Brain microvascular endothelial cell (primary cell): Measurements from ENCODE around the gene TMEM171.

ENCODE experiments used
- DNase-seq: peaks from one replicate; pipeline ENCODE4 v3.0.0-alpha.2; 2020
- H3K27ac ChIP-seq: fragments of 250-450 bp; sonication (Bioruptor Pico); 2 replicates; pipeline ENCODE4 v1.5.1; 2020; ENCODE audit warnings: mild to moderate bottlenecking, moderate library complexity
- H3K27me3 ChIP-seq: fragments of 250-450 bp; sonication (Bioruptor Pico); replicated peaks from 2 replicates; pipeline ENCODE4 v1.5.1; 2020; ENCODE audit warnings: mild to moderate bottlenecking
- H3K36me3 ChIP-seq: fragments of 250-450 bp; sonication (Bioruptor Pico); replicated peaks from 2 replicates; pipeline ENCODE4 v1.5.1; 2020; ENCODE audit warnings: mild to moderate bottlenecking
- H3K4me3 ChIP-seq: 2 replicates; pipeline ENCODE4 v1.5.1; 2011; ENCODE audit warnings: low read depth, mild to moderate bottlenecking, control low read depth, low read length, moderate library complexity
- in situ Hi-C: cut with HindIII; loops from 2 replicates; pipeline ENCODE4 v1.10.0; 2017; ENCODE audit warnings: low sequenced_read_pairs, low pct_ligation_motif_present
- TF ChIP-seq, protein P1 (sequence below): IDR thresholded peaks from 2 replicates; pipeline ENCODE4 v1.5.1; 2011; ENCODE audit warnings: low read depth, mild to moderate bottlenecking, moderate library complexity, low read length, control low read depth, inconsistent platforms; ENCODE audit errors: missing control alignments

Gene TMEM171

DNA sequence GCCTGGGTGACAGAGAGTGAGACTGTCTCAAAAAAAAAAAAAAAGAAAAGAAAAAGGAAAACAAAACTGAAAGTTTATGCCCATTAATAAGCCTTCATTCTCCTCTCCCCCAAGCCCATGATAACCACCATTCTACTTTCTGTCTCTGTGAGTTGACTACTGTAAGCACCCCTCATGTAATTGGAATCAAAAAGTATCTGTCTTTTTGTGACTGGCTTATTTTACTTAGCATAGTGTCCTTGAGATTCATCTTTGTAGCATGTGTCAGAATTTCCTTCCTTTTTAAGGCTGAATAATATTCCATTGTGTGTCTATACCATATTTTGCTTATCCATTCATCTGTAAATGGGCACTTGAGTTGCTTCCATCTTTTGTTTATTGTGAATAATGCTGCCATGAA is 14.0 kb upstream of the TMEM171 start:
- no peaks in the 10 kb centered on the region for H3K36me3 ChIP-seq
- TF ChIP-seq, protein P1, sequence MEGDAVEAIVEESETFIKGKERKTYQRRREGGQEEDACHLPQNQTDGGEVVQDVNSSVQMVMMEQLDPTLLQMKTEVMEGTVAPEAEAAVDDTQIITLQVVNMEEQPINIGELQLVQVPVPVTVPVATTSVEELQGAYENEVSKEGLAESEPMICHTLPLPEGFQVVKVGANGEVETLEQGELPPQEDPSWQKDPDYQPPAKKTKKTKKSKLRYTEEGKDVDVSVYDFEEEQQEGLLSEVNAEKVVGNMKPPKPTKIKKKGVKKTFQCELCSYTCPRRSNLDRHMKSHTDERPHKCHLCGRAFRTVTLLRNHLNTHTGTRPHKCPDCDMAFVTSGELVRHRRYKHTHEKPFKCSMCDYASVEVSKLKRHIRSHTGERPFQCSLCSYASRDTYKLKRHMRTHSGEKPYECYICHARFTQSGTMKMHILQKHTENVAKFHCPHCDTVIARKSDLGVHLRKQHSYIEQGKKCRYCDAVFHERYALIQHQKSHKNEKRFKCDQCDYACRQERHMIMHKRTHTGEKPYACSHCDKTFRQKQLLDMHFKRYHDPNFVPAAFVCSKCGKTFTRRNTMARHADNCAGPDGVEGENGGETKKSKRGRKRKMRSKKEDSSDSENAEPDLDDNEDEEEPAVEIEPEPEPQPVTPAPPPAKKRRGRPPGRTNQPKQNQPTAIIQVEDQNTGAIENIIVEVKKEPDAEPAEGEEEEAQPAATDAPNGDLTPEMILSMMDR, result no peak
- no peak overlapping the region for H3K27ac ChIP-seq
- H3K27me3 ChIP-seq, result no peaks in the 10 kb centered on the region
- no peak for DNase-seq
- in situ Hi-C loops, result no loop called here
- no peak overlapping the region for H3K4me3 ChIP-seq

DNA sequence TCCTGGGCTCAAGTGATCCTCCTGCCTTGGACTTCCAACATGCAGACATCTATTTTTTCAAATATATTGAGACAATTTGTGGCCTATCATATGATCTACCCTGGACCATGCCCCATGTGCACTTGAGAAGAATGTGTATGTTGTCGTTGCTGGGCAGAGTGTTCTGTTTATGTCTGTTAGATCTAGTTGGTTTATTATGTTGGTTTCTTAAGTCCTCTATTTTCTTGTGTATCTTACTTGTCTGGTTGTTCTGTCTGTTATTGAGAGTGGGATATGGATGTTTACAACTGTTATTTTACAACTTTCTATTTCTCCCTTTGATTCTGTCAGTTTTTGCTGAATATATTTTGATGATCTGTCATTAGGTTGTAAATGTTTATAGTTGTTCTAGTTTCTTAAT is 10.2 kb upstream of the TMEM171 start:
- TF ChIP-seq, protein P1, result no peak
- Histone ChIP-seq H3K4me3 (no peak overlapping the region), H3K27ac (no peak overlapping the region), H3K36me3 (no peaks in the 10 kb centered on the region), H3K27me3 (no peaks in the 10 kb centered on the region)
- DNase-seq, result no peak
- in situ Hi-C loops, result no loop called here

DNA sequence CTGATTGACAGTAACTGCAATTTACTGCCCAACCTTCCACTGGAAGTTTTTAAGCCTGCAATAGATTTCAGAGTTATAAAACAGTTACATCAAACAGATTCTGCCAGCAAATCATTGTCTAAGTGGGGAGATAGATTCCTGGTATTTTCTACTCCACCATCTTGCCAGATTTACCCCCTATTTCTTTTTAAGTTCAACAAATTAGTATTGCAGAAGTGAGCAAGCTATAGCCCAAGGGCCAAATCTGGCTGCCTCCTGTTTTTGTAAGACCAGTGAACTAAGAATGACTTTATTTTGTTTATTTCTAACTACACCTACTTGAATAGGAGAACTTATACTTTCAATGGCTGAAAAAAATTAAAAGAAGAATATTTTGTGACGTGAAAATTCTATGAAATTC is 8.8 kb upstream of the TMEM171 start:
- TF ChIP-seq, protein P1, result no peak
- DNase-seq, result no peak

DNA sequence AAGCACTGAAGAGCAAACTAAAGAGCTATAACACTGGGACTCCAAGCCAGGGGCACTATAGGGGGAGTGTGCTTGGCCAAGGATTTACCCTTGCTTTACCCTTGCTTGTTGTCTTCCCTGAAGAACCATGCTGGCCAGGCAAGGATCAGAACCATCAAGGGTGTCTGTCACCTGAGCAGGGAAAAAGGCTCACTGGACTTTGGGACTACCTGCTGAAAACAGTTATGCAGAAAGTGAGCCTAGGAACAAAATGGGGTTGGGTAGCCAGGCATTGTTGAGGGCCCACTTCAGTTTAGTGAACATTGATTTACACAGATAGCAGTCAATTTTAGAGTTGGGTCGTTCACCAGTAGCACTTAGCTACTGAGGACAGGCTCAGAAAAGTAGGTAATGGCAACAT is 8.0 kb upstream of the TMEM171 start:
- DNase-seq, result no peak
- TF ChIP-seq, protein P1, result no peak
- no peak overlapping the region for H3K4me3 ChIP-seq
- H3K27ac ChIP-seq, result no peak overlapping the region
- no peaks in the 10 kb centered on the region for H3K27me3 ChIP-seq
- H3K36me3 ChIP-seq, result no peaks in the 10 kb centered on the region
- in situ Hi-C loops, result no loop called here

More for the DNA sequence above, 8.8 kb upstream of the TMEM171 start:
- Histone ChIP-seq H3K27ac (no peak overlapping the region), H3K4me3 (no peak overlapping the region), H3K27me3 (no peaks in the 10 kb centered on the region), H3K36me3 (no peaks in the 10 kb centered on the region)
- in situ Hi-C loops, result no loop called here

DNA sequence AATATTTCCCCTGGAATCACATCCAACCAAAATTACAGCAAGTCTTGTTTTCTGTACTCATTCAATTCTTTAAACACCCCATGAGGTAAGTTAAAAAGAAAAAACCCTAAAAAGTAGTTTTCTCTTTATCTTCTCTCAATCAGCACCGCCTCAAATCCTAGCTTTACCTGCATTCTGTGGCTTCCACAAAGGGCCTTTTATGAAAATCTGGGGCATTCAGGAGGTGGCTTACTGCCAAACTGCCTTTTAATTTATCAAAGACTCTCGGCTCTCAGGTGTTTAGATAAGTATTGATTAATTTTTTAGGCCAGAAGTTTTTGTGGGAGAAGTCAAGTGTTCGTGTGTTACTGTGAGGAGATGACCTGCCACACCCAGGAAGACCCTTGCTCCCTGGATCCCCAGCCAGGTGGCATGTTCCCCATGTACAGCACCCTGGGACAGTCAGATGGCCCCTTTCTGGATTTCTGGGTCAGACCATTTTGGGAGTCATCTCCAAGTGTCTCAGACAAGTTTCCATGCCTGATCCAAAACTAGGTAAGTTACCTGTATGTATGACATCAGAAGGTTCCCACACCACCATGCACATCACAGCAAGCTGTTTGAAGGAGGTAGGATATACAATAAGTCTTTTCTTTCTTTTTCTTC is 6.2 kb upstream of the TMEM171 start:
- TF ChIP-seq, protein P1, result no peak
- in situ Hi-C loops, result no loop called here
- peak overlapping the region; percentile 93 for H3K27ac ChIP-seq

More for the DNA sequence above, 6.2 kb upstream of the TMEM171 start:
- no peaks in the 10 kb centered on the region for H3K36me3 ChIP-seq
- H3K27me3 ChIP-seq, result no peaks in the 10 kb centered on the region
- no peak for DNase-seq
- H3K4me3 ChIP-seq, result no peak overlapping the region
